Measurements from ENCODE around the gene OPN1SW. TPM values are rescaled to one million over a fixed set of nuclear protein-coding genes. Genes with fewer than 3 reads are reported as not detected.

Gene OPN1SW
- total RNA-seq, 1 donor from 2014 or later = not detected

GRCh38 chr7:128794020-128794419 is 18.4 kb upstream of the OPN1SW start:
- DNase-seq (ENCODE audit: extremely low read depth, low read depth, low spot score) = no peak

DNA sequence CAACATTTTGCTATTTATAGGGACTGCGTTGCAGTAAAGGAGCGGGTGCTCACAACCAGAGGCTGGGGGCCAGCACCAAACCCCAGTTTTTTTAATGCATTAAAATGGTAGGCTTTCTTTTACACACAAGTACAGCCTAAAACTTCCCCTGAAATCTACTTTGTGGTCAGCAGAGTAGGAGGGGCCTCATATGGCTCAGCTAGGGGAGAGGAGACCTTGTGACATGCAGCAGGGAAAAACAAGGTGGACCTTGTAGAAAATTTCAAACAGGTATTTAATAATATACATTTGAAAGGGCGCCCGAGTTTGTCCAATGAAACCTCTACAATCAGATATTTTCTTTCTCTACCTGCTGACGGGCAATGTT is 17.6 kb upstream of the OPN1SW start:
- DNase-seq (ENCODE audit: extremely low read depth, low read depth, low spot score) = no peak

DNA sequence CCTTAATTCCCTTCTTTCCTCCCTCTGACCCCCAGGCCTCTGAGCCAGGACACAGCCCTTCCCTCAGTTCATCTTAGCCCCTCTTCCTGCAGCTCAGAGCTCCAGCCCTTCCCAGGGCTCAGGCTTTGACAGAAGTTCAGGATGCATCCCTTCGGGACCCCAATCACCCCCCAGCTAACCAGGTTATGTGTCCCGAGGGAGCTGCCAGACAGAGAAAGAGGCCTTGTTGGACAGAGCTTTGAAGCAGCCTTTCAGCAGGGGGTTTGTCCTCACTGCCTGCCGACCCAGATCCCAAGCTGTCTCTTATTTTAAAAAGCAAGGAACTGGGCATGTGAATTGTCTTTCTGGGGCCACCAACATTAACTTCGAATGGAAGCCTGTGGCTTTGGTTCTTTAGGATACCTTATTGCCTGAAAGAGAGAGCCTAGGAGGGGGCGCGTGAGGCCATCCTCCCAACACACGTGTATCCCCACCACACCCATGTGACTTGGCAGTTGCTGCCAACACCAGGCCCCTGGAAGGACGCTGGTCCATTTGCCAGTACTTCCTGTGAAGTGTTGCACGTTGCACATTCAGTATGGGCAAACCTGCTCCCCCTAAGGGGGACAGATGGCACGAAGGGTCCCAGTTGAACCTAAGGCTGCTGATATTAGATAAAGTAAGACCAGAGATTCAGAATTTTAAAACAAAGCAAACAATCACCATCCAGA is 17.0 kb upstream of the OPN1SW start:
- no peak for DNase-seq (ENCODE audit: extremely low read depth, low read depth, low spot score)

DNA sequence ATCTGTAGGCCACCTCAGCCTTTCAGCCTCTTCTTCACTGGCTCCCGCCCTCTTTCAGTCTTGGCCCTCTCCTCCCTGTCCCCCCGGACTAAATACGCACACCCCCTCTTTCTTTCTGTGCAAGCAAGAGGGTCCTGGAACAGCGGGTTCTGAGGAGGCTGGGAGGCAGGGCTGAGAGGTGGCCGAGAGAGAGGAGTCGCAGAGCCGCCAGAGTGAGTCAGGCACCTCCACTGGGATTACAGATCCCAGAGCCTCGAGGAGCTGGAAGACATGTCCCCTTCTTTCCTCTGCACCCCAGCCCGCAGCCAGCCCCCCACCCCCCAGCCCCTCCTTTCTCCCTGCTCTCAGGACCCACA is 16.4 kb upstream of the OPN1SW start:
- no peak for DNase-seq (ENCODE audit: extremely low read depth, low read depth, low spot score)

DNA sequence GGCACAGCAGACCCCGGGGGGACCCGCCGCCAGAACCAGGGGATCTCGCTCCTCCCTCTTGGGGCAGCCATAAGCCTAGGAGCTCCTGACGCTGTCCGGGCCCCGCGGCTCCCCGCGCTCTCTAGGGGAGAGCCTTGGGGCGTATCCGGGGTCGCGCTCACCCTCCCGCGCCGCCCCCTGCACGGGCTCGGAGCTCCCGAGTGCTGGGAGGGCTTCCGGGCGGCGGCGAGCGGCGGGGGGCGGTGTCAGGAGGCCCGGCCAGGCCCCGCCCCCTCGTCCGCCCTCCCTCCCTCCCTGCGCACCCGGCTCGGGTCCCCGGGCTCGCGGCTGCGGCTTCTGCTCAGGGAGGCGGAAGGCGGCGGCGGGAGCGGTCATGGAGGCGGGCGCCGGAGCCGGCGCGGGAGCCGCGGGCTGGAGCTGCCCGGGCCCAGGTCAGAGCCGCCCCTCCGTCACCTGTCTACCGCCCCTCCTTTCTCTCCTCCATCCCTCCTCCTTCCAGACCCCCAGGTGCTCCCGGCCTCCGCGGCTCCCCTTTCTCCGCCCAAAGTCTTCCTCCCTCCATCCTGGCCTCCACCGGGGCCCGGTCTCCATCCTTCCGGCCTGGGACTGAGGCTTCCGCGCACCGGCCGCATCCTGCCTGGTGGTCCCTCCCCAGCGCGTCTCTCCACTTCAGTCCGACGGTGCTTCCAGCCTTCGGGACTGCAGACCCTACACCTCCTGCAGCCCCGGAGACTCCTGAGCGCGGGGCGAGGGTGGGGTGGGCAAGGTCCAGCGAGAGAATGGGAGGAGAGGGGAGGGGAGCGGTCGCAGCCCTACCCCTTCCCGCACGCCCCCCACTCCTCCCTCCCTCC is 15.8 kb upstream of the OPN1SW start, which contains the start of gene CCDC136:
CCDC136 (plus strand) TSS at position 848 of the 851 bp plus-strand sequence. CDS start 444 bp downstream, outside the sequence.
- no peak for DNase-seq (ENCODE audit: extremely low read depth, low read depth, low spot score)

DNA sequence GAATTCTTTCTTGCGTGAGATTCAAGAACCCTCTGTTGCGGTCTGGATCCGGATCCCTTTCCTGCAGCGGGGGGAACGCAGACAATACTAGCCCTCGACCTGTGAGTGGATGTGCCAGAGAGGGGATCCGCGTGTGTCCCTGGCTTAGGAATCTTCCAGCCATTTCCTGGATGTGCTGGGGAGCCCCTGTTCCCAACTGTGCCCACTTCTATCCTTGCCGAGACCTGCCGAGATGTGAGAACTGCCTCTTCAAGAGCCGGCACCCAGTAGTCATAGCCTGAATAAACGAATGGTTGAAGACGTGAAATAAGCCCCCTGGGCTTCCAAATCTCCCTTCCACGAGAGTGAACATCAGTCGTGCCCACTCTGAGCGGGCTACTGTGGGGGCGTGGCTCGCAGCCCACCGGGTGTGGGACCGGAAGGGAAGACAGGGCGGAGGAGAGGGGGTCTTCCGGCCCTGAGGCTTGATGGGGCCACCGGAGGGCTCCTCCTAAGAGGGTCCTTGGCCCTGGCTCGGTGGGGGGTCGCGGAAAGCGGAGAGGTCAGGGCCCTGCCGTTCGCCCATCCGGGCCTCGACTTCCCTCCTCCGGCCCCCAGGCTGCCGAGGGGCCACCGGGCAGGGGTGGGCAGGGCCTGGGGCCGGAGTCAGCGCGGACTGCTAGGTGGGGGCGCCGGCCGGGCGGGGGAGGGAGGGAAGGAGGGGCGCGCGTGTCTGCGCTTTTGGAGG is 14.9 kb upstream of the OPN1SW start:
- DNase-seq (ENCODE audit: extremely low read depth, low read depth, low spot score) = no peak

DNA sequence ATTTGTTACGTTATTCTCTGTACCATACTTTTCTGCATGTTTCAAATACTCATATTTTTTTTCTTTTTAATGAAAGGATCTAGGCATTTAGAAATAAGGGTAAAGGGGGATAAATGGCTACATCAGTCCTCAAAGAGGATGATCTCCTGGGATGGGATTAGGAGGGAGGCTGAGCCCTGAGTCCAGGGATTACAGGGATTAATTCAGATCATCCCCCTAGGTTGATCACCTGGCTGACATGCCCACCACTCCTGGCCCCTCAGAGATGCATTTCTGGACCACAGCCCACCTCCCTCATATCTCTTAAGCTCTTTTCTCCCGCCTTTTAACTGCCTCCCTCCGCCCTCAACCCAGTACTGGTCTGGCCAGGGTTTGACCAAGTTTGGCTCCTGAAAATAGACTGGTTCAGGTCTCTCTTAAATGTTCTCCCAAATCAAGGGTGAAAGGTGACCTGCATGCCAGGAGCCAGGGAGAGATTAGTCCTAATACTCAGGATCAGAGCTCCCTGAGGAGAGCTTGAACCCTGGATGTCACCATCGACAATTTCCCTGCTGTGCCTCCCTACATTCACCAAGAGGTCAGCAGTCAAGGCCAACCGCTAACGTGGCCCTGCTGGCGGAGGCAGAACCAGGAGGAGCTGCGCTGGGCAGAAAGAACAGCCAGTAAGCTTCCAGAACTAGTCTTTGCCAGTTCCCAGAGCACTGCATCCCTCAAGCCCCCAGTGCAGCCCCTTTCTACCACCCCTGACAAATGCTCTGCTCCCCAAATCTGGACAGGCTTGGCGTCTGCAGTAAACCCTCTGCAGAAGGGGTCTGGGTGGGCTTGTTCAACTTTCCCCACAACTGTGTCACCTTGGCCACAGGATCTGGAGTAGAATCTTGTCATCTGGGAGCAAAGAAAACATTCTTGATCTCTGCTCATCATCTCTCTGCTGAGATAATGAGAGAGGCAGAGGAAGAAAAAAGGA is 13.1 kb upstream of the OPN1SW start:
- DNase-seq (ENCODE audit: extremely low read depth, low read depth, low spot score) = no peak

- DNase-seq (ENCODE audit: extremely low read depth, low read depth, low spot score) = no peak
Measured at GRCh38 chr7:128785738-128786137, 10.1 kb upstream of the OPN1SW start.

DNA sequence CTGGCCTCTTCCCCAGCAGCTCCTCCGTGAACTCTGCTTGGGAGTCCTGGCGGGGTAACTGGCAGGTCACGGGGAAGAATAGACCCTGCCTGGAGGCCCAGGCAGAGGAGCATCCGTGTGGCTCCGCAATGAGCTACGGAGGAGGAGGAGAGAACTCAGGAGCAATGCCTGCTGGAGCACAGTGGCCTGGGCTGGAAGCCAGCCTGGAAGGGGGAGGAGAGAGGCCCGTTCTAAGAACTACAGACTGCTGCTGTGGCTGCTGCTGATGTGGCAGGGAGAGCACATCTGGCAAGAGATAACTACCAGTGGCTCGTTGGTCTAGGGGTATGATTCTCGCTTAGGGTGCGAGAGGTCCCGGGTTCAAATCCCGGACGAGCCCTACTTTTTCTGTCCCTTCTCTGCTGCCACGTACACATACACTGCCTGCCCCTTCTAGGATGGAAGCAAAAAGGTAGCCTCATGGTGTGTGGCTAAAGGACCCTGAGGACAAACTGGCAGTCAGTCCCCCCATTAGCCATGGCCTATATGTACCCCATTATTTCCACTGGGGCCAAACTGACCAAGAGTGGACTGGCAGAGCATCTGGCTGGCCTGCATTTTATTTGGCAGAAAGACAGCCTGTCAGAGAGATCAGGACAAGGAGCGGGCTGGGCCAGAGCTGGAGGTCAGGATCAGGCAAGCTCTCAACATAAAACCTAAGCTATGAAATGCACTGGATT is 7.7 kb upstream of the OPN1SW start:
- no peak for DNase-seq (ENCODE audit: extremely low read depth, low read depth, low spot score)

- no peak for DNase-seq (ENCODE audit: extremely low read depth, low read depth, low spot score)
Measured at GRCh38 chr7:128781851-128782250, 6.3 kb upstream of the OPN1SW start.

DNA sequence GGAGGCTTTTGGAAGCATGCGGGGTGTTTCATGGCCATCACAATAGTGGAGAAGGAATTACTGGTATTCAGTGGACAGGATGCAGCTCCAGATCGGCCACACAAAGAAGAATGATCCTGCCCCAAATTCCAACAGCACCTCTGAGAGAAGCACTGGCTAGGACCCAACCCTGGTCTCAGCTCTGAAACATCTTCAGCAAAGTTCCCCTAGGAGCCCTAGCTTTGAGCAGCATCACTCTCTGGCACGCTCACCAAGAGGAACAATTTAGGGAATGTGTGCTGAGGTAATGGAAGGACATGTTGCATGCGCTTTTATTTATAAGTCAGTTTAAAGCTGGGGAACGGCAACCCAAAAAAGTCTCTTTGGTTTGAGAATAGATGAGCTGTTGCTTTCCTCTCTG is 5.5 kb upstream of the OPN1SW start:
- no peak for DNase-seq (ENCODE audit: extremely low read depth, low read depth, low spot score)

- no peak for DNase-seq (ENCODE audit: extremely low read depth, low read depth, low spot score)
Measured at GRCh38 chr7:128778946-128779345, 3.4 kb upstream of the OPN1SW start.

- no peak for DNase-seq (ENCODE audit: extremely low read depth, low read depth, low spot score)
Measured at GRCh38 chr7:128777156-128778123, 1.8 kb upstream of the OPN1SW start.

DNA sequence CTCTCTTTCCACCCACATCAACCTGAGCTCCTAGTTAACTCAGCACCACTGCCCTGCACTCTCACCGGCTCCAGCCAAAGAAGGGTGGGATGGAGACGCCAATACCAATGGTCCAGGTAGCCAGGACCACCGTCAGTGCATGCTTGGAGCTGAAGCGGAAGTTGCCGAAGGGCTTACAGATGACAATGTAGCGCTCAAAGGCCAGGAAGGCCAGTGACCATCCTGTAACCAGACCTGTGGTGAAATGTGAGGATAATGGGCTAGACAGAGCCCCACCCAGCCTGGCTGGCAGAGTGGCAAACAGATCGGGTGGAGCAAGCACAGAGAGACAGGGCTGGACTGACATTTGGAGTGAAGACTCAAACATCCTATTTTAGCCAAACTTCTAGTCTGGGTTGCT is 673 bp downstream of the OPN1SW start:
- DNase-seq (ENCODE audit: extremely low read depth, low read depth, low spot score) = no peak

DNA sequence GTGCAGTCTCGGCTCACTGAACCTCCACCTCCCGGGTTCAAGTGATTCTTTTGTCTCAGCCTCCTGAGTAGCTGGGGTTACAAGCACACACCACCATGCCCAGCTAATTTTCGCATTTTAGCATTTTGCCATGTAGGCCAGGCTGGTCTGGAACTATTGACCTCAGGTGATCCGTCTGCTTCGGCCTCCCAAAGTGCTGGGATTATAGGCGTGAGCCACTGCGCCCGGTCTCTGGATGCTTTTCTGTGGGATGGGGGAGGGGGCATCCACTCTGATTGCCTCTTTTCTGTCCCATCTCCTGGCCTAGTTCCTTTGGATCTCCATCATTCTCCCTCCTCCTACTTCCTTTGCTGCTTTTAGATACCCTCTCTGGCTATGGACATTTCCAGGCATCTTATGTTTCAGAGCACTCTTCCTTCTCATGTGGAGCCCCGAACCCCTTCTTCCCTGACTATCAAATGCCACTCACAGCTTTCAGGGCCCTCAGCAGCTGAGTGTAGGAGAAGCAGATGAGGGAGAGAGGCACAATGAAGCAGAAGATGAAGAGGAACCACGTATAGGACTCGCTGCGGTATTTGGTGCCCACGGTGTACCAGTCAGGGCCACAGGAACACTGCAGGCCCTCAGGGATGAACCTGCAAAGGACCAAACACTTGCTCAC is 1.4 kb downstream of the OPN1SW start:
- DNase-seq (ENCODE audit: extremely low read depth, low read depth, low spot score) = no peak

DNA sequence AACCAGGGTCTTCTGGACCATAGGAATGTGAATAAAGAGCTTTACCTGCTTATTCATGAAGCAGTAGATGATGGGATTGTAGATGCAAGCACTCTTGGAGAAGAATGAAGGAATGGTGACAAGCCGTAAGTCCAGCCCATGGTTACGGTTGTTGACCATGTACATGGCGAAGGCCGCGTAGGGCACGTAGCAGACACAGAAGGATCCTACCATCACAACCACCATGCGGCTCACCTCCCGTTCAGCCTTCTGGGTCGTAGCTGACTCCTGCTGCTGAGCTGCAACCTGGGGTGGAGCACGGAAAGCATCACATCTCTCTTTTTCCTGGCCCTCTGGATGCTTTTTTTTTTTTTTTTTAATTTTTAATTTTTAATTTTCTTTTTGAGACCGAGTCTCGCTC is 2.0 kb downstream of the OPN1SW start:
- no peak for DNase-seq (ENCODE audit: extremely low read depth, low read depth, low spot score)

GRCh38 chr7:128770233-128770632 is 5.4 kb downstream of the OPN1SW start:
- DNase-seq (ENCODE audit: extremely low read depth, low read depth, low spot score) = no peak

GRCh38 chr7:128767475-128768110 is 8.0 kb downstream of the OPN1SW start:
- DNase-seq (ENCODE audit: extremely low read depth, low read depth, low spot score) = no peak

Data from glomerular endothelial cell (primary cell).